BJ (cell line): ENCODE data around the gene EXPH5. TPM values are rescaled to one million over a fixed set of nuclear protein-coding genes. Genes with fewer than 3 reads are reported as not detected.

Source experiments
- CTCF ChIA-PET: fragments of 350-600 bp; formaldehyde crosslinking; extraction: SDS; loops from one replicate; lab custom pipeline; 2021; ENCODE audit warnings: antibody characterized with exemption, inconsistent platforms; lab: Yijun Ruan, JAX
- POLR2A ChIA-PET: fragments of 300-600 bp; sonication (Branson Sonifier 250); formaldehyde crosslinking; extraction: SDS; loops from one replicate; lab custom pipeline; 2021; ENCODE audit warnings: antibody characterized with exemption; lab: Charles Lee
- DNase-seq: peaks from one replicate; pipeline ENCODE4 v3.0.0-alpha.2; 2011; ENCODE audit warnings: low read depth
- H3K27me3 ChIP-seq: 2 replicates; pipeline ENCODE4 v1.6.0; 2011; ENCODE audit warnings: low read length; ENCODE audit not compliant: control insufficient read depth, insufficient read depth
- H3K36me3 ChIP-seq: 2 replicates; pipeline ENCODE4 v1.5.1; 2011; ENCODE audit warnings: low read length; ENCODE audit not compliant: control insufficient read depth, insufficient read depth
- H3K4me3 ChIP-seq: 2 replicates; pipeline ENCODE4 v1.5.1; 2011; ENCODE audit warnings: low read depth, mild to moderate bottlenecking, control low read depth, low read length
- polyA plus RNA-seq: library from polyadenylated mRNA; depleted of rRNA; stranded (reverse); fragments of >200 nt; gene quantifications from 2 replicates; pipeline ENCODE4 v1.2.3, GENCODE V29; 2011
- TF ChIP-seq, protein P1 (sequence below): IDR thresholded peaks from 2 replicates; pipeline ENCODE4 v1.5.1; 2011; ENCODE audit warnings: low read depth, mild to moderate bottlenecking, control low read depth, inconsistent platforms, low read length, moderate library complexity; ENCODE audit not compliant: insufficient read depth

Gene EXPH5
- polyA plus RNA-seq, 1 experiment, result 0.38 TPM

DNA sequence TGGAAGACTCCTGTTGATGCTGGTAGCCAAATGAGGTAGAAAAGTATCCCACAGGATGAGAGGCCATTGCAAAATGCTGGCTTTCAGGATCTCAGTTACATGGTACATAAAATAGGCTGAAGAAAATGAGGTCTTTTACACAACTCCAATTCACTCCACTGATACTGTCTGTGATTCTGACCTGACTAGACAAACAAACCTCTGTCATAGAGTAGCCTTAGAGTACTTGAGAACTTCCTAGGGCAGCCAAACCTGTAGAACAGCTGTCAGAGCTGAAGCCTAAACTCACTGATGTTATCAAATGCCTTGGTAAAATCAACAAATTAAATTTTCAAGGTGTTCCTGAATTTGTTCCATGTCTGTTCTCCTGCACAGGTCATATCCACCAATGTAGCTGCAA lies 69.1 kb downstream of the EXPH5 start:
- no peaks in the 10 kb centered on the region for H3K36me3 ChIP-seq
- no peak overlapping the region for H3K4me3 ChIP-seq
- ChIA-PET POLR2A (no interaction called here), CTCF (no interaction called here)
- no peaks in the 10 kb centered on the region for H3K27me3 ChIP-seq
- TF ChIP-seq, protein P1, sequence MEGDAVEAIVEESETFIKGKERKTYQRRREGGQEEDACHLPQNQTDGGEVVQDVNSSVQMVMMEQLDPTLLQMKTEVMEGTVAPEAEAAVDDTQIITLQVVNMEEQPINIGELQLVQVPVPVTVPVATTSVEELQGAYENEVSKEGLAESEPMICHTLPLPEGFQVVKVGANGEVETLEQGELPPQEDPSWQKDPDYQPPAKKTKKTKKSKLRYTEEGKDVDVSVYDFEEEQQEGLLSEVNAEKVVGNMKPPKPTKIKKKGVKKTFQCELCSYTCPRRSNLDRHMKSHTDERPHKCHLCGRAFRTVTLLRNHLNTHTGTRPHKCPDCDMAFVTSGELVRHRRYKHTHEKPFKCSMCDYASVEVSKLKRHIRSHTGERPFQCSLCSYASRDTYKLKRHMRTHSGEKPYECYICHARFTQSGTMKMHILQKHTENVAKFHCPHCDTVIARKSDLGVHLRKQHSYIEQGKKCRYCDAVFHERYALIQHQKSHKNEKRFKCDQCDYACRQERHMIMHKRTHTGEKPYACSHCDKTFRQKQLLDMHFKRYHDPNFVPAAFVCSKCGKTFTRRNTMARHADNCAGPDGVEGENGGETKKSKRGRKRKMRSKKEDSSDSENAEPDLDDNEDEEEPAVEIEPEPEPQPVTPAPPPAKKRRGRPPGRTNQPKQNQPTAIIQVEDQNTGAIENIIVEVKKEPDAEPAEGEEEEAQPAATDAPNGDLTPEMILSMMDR, result no peak
- no peak for DNase-seq

DNA sequence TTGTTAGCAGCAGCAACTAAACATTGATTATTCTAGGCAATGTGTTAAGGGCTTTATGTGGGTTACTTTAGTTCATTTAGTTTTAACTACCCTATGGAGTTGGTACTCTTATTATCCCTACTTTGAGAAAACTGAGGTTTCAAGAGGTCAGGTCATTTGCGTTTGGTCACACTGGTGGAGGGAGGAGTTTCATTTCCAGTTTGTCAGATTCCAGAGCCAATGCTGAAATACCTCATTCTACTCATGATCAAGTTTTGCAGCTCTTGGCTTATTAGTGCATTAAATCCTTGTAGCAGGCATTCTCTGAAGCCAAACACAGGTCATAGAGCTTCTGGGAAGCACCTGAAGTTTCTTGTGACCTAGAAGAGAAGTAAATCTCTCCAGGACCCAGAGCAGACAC lies 71.2 kb downstream of the EXPH5 start:
- no peak for DNase-seq
- Histone ChIP-seq H3K36me3 (no peaks in the 10 kb centered on the region), H3K27me3 (no peaks in the 10 kb centered on the region), H3K4me3 (no peak overlapping the region)
- ChIA-PET CTCF (no interaction called here), POLR2A (no interaction called here)
- TF ChIP-seq, protein P1, result no peak

DNA sequence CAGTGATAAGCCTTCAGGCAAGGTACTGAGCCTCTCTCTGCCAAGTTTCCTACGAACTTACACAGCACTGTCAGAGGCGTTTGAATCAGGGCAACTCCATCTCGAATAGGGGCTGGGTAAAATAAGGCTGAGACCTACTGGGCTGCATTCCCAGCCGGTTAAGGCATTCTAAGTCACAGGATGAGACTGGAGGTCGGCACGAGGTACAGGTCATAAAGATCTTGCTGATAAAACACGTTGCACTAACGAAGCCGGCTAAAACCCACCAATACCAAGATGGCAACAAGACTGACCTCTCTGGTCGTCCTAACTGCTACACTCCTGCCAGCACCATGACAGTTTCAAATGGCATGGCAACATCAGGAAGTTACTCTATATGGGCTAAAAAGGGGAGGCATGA lies 75.0 kb downstream of the EXPH5 start:
- H3K4me3 ChIP-seq, result no peak overlapping the region
- H3K27me3 ChIP-seq, result no peaks in the 10 kb centered on the region
- H3K36me3 ChIP-seq, result no peaks in the 10 kb centered on the region
- DNase-seq, result no peak
- TF ChIP-seq, protein P1, result no peak
- ChIA-PET CTCF (no interaction called here), POLR2A (no interaction called here)

DNA sequence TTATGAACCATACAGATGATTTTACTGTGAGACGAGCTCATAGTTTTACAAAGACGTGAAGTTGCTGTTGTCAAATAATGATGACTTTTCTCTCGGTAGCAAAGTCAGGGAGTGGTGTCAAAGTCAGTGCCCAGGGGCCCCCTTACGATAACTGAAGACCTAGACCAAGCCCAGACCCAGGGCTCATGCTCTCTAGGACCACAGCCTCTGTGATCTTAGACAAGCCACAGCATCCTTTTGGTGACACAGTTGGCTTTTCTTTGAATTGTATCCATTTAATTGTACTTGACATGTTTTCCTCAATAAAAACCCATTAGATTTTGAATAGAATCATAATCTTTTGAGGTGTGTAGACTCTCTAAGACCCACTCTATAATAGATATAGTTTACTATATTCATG lies 77.4 kb downstream of the EXPH5 start:
- DNase-seq, result no peak
- Histone ChIP-seq H3K4me3 (no peak overlapping the region), H3K27me3 (no peaks in the 10 kb centered on the region), H3K36me3 (no peaks in the 10 kb centered on the region)
- ChIA-PET POLR2A (no interaction called here), CTCF (no interaction called here)
- TF ChIP-seq, protein P1, result no peak

DNA sequence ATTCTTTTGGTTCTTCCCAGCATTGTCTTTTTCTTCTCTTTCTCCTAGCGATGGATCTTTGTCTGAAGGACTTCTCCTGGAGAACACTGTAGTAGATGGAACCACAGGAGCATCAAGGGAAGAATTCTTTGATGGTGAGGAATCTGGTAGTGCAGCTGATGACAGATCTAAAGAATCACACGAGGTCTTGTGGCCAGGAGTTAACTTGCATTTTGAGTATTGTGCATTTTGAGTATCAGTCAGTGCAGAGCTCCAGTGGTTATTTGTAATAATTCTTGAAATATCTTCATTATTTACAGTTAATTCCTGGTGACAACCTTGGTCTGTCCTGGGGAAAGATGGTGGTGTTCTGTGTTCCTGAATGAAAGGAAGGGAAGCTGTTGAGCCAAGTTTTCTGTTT lies 80.9 kb downstream of the EXPH5 start:
- no peak overlapping the region for H3K4me3 ChIP-seq
- no peaks in the 10 kb centered on the region for H3K36me3 ChIP-seq
- no peak for DNase-seq
- ChIA-PET POLR2A (no interaction called here), CTCF (no interaction called here)
- TF ChIP-seq, protein P1, result no peak
- H3K27me3 ChIP-seq, result no peaks in the 10 kb centered on the region
